GM19397 (cell line): ENCODE results near the gene DNAJC4.
A peak's percentile ranks its signal among the peaks of the same experiment; 100 is the strongest.

ENCODE experiments used
- ATAC-seq: cut with Tn5 transposase; IDR thresholded peaks from one replicate; pipeline ENCODE4 v1.9.1; 2021; ENCODE audit warnings: mild to moderate bottlenecking, moderate library complexity; ENCODE audit not compliant: unreplicated experiment

DNAJC4 gene

GRCh38 chr11:64269540-64270220 is 39.3 kb downstream of the DNAJC4 start:
- ATAC-seq: peak; percentile 58

DNA sequence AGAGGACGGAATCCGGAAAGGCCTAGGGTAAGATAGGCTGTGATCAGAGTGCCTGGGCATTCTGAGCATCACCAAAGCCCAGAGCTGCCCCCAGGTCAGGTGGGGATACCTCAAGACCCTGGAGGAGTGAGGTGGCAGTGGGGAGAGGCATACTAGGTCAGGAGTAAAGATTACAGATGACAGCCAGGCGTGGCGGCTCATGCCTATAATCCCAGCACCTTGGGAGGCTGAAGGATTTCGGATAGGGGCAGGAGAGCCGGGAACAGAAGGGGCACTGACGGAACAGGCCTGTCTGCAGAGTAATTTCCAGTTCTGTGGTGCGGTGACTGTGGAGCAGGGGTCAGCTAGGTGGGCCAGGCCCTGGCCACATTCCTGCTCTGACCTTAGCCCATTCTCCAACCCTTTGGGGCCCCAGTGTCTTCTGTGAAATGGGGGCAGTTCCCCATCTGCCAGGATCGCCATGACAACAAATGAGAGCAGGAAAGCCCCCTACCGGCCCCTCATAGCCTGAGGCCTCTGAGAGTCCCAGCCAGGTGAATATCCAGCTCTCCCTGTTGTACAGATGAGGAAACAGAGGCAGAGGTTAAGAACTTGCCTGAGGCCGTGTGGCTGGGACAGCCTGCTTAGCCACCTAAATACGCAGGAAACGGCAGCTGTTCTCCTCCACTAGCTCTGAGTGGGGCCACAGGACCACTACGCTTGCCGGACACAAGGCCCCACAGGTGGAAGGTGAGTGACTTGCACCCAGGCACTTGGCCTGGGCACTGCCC is 44.9 kb downstream of the DNAJC4 start:
- no peak for ATAC-seq

GRCh38 chr11:64275841-64276240 is 45.5 kb downstream of the DNAJC4 start:
- no peak for ATAC-seq

DNA sequence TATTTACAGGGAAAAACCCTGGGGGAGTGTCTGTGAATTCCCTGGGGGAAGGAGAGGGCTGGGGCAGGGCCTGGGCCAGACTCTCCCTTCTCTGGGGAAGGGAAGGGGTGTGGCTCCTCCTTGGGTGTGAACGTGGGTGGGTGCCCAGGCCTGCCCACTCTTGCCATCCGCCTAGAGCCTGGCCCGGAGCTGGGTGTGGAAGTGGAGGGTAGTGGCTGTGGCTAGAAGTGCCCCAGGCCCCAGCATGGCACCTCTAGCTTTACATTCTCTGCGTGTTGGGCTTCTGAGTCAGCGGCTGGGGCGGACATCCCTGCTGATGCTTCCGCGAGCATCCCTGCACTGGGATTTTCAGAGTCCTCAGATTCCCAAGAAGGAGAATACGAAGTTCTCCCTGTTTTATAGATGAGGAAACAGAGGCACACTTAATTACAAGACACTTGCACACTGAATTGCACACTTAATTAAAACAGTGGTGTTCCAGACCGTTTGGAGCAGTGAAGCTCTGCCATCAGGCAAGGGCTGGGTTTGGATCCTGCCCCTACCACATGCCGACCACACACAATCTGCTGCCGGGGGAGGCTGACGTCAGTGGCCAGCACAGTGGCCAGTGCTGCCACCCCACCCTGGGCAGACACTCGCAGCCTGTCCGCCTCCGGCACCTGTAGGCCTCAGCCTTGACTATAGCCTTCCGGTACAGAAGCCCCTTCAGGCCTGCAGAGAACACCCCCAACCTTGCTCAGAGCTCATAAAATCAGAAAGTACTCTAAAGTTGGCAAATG is 46.5 kb downstream of the DNAJC4 start:
- ATAC-seq: no peak

DNA sequence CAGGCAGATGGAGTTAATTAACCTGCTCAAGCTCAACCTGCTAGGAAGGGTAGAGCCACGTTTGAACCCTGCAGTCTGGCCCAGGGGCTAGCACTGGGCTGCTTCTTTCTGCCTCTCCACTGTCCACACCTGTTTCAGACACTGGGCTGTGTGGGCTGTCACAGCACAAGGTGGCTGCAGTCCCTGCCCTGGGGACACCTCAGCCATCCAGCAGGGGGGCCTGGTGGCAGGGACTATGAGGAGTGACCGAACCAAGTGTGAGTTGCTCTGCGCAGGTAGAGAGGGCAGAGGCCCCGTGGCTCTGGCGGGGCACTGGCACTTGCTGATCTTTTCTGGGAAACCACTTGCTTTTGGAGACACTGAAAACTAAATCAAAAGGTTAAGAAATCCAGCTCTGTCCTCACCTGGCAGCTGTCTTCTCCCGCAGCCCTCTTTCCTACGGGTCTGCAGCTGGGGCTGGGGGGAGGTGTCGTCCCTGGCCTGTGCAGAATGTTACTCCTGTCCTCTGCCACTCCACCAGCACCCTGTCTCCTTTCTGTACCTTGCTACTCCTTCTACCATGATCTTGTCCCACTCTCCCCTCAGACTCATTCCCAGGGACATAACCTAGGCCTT is 48.3 kb downstream of the DNAJC4 start:
- ATAC-seq: no peak

GRCh38 chr11:64281957-64282770 is 51.8 kb downstream of the DNAJC4 start:
- no peak for ATAC-seq

DNA sequence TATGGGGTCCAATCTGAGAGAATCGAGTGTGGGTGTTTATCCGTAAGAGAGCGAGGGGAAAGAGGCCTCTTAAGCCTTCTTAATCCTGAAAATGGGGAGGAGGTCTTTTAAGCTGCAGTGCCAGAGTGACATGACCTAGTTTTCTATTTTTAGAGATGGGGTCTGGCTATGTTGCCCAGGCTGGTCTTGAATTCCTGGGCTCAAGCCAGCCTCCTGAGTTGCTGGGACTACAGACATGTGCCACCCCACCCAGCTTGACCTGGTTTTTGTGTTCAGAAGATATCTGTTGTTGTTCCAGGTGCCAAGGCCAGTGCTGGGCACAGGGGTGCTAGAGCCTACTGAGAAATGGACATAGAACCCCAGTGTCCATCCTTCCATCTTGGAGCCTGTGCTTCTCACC is 52.7 kb downstream of the DNAJC4 start:
- no peak for ATAC-seq
